ENCODE data around the gene LHPP.
"Not testable (repeated sequence)": the region's sequence is repeated elsewhere in the genome, so short reads cannot be mapped to it uniquely, and the experiment has no call there.

Gene LHPP

GRCh38 chr10:124576526-124577420 lies 115.2 kb downstream of the LHPP start:
- FAIRE-seq = no peak

GRCh38 chr10:124577651-124578050 lies 116.0 kb downstream of the LHPP start:
- no peak for FAIRE-seq

GRCh38 chr10:124578231-124579010 lies 116.8 kb downstream of the LHPP start:
- no peak for FAIRE-seq

GRCh38 chr10:124579011-124579399 lies 117.4 kb downstream of the LHPP start:
- FAIRE-seq = no peak

GRCh38 chr10:124586142-124586541 lies 124.5 kb downstream of the LHPP start:
- FAIRE-seq = no peak

GRCh38 chr10:124587811-124588211 lies 126.2 kb downstream of the LHPP start:
- no peak for FAIRE-seq

GRCh38 chr10:124588341-124588735 lies 126.7 kb downstream of the LHPP start:
- FAIRE-seq = not testable (repeated sequence)

- no peak for FAIRE-seq
Observed at GRCh38 chr10:124588736-124589490, 127.3 kb downstream of the LHPP start.

- no peak for FAIRE-seq
Observed at GRCh38 chr10:124589491-124590041, 127.9 kb downstream of the LHPP start.

GRCh38 chr10:124590216-124591122 lies 128.8 kb downstream of the LHPP start:
- no peak for FAIRE-seq

- FAIRE-seq = no peak
Observed at GRCh38 chr10:124591123-124591495, 129.5 kb downstream of the LHPP start.

GRCh38 chr10:124592101-124592500 lies 130.5 kb downstream of the LHPP start:
- FAIRE-seq = no peak

- no peak for FAIRE-seq
Observed at GRCh38 chr10:124592736-124593430, 131.3 kb downstream of the LHPP start.

- FAIRE-seq = no peak
Observed at GRCh38 chr10:124593431-124593985, 131.9 kb downstream of the LHPP start.

GRCh38 chr10:124594240-124594639 lies 132.6 kb downstream of the LHPP start:
- FAIRE-seq = no peak

- no peak for FAIRE-seq
Observed at GRCh38 chr10:124595143-124595883, 133.7 kb downstream of the LHPP start.

- FAIRE-seq = no peak
Observed at GRCh38 chr10:124596116-124596785, 134.6 kb downstream of the LHPP start.

- no peak for FAIRE-seq
Observed at GRCh38 chr10:124596962-124597845, 135.6 kb downstream of the LHPP start.

- FAIRE-seq = no peak
Observed at GRCh38 chr10:124597846-124598165, 136.2 kb downstream of the LHPP start.
